Measurements from ENCODE around the gene FOXR2. TPM values are rescaled to one million over a fixed set of nuclear protein-coding genes. Genes with fewer than 3 reads are reported as not detected.

The FOXR2 gene
- total RNA-seq, 3 donors from 2014 or later, result not detected

Other genes starting within 250 kb of the FOXR2 start
- gene MAGEH1, start 171.3 kb upstream of the FOXR2 start, total RNA-seq, result 10 to 100 TPM; 15.1 to 17.0 (median 17.0) TPM
- 1 to 10 TPM in 1 of 3 donors, under 1 TPM in 2; 0.56 to 1.2 (median 0.76) TPM for gene USP51, start 133.6 kb upstream of the FOXR2 start, total RNA-seq
- gene RRAGB, start 94.3 kb downstream of the FOXR2 start, total RNA-seq, result 1 to 10 TPM; 4.4 to 8.3 (median 5.2) TPM

All from activated T-cell treated with anti-CD3 and anti-CD28 coated beads, Interleukin-2, amount 50 U/mL, for 4 hours (primary cell).